Activated naive CD4-positive, alpha-beta T cell treated with anti-CD3 and anti-CD28 coated beads, Interleukin-2, amount 50 U/mL, for 24 hours (primary cell): Measurements from ENCODE around the gene SNUPN.
A peak's percentile ranks its signal among the peaks of the same experiment; 100 is the strongest.

Experiments used
- H3K27ac Mint-ChIP-seq: one replicate; pipeline ENCODE4 v1.8.0; 2021; ENCODE audit warnings: mild to moderate bottlenecking, mixed read lengths
- H3K27me3 Mint-ChIP-seq: one replicate; pipeline ENCODE4 v1.8.0; 2021; ENCODE audit warnings: mixed read lengths
- H3K36me3 Mint-ChIP-seq: one replicate; pipeline ENCODE4 v1.8.0; 2021; ENCODE audit warnings: mixed read lengths
- H3K4me1 Mint-ChIP-seq: one replicate; pipeline ENCODE4 v1.8.0; 2021; ENCODE audit warnings: mixed read lengths
- H3K4me3 Mint-ChIP-seq: one replicate; pipeline ENCODE4 v1.8.0; 2021; ENCODE audit warnings: mild to moderate bottlenecking, mixed read lengths
- H3K9me3 Mint-ChIP-seq: one replicate; pipeline ENCODE4 v1.8.0; 2021; ENCODE audit warnings: mixed read lengths

SNUPN gene

GRCh38 chr15:75659141-75659771 lies 33.7 kb upstream of the SNUPN start:
- Mint-ChIP-seq H3K4me3 (no peak overlapping the region), H3K27ac (no peak overlapping the region), H3K9me3 (no peaks in the 10 kb centered on the region), H3K27me3 (no peaks in the 10 kb centered on the region), H3K4me1 (no peaks in the 10 kb centered on the region), H3K36me3 (no peaks in the 10 kb centered on the region)

DNA sequence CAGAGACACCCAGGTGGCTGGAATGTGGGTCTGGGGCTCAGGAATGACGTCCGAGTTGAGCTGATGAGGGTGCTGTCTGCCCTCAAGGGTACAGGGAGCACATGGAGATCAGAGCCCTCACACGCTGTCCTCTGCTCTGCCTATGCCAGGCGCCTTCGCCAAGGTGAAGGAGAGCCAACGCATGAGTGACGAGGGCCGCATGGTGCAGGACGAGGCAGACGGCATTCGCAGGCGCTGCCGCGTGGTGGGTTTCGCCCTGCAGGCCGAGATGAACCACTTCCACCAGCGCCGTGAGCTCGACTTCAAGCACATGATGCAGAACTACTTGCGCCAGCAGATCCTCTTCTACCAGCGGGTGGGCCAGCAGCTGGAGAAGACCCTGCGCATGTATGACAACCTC lies 31.3 kb upstream of the SNUPN start:
- H3K9me3 Mint-ChIP-seq, result no peaks in the 10 kb centered on the region
- no peaks in the 10 kb centered on the region for H3K27me3 Mint-ChIP-seq
- H3K4me3 Mint-ChIP-seq, result no peak overlapping the region
- H3K27ac Mint-ChIP-seq, result no peak overlapping the region
- H3K4me1 Mint-ChIP-seq, result peaks cover 3% of the 10 kb centered on the region
- H3K36me3 Mint-ChIP-seq, result no peaks in the 10 kb centered on the region

DNA sequence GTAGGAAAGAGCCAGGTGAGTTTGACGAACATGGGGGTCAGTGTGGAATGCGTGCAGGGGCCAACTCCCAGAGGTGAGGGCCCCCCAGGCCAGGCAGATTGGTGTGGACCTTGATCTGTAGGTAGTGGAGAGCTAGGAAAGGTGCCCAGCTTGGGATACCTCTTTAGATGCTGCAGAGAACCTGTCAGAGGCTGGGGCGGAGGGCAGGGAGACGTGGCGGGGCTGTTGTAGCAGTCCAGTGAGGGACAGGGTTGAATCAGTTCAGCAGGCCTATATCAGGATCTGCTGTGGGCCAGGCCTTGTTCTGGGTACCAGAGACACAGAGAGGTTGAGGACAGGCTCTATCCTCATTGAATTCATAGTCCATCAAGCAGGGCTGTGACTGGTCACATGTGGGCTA lies 30.8 kb upstream of the SNUPN start:
- peaks cover 8% of the 10 kb centered on the region for H3K4me1 Mint-ChIP-seq
- no peaks in the 10 kb centered on the region for H3K9me3 Mint-ChIP-seq
- H3K27ac Mint-ChIP-seq, result no peak overlapping the region
- no peaks in the 10 kb centered on the region for H3K36me3 Mint-ChIP-seq
- no peak overlapping the region for H3K4me3 Mint-ChIP-seq
- no peaks in the 10 kb centered on the region for H3K27me3 Mint-ChIP-seq

DNA sequence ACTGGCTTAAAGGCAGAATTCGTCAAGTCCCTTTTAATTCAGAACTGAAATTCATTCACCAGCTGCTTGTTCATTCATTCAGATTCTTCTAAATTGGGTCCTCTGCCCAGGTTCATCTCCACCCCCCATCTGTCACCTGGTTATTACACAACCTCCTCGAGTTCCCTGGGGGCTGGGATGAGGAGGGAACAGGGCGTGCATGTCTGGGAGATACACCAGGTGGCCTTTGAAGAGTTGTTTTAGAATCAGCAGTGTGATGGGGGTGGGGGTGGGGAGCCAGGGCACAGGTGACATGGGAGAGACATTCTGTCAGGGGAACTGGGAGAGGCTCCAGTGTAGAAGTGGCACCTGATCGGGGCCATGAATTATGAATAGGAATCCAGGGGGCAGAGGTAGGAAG lies 30.4 kb upstream of the SNUPN start:
- Mint-ChIP-seq H3K4me1 (peaks cover 12% of the 10 kb centered on the region), H3K4me3 (no peak overlapping the region), H3K9me3 (no peaks in the 10 kb centered on the region), H3K27me3 (no peaks in the 10 kb centered on the region), H3K36me3 (no peaks in the 10 kb centered on the region), H3K27ac (no peak overlapping the region)

DNA sequence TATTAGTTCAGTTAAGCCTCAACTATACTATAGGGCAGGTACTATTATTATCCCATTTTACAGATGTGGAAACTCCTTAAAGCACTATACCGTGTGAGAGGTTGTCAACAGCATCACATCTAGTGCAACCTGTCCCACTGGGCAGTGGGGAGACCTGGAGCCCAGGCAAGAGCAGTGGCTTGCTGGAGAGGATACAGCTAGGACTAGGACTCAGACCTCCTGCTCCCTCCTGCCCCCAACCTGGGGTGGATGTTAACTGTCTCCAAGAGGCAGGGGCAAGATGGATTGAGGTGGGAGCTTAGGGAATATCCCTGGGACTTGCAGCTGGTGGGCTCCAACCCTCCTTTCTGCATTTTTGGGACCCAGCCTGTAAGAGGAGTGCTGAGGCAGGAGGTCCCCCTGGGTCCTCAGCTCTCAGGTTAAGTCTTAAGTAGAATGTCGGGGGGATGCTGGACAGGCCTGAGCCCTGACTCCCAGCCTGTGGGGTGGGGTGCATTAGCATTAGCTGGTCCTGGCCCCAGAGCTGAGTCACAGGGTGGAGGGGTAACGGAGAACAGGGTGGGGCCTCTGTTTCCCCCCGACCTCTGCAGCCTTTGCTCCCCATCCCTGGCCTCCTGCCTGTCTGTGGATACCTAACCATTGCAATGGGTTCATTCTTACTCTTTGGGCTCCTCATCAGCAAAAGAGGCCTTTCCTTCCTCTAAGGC lies 28.8 kb upstream of the SNUPN start:
- no peak overlapping the region for H3K4me3 Mint-ChIP-seq
- no peaks in the 10 kb centered on the region for H3K27me3 Mint-ChIP-seq
- H3K36me3 Mint-ChIP-seq, result no peaks in the 10 kb centered on the region
- no peak overlapping the region for H3K27ac Mint-ChIP-seq
- H3K9me3 Mint-ChIP-seq, result no peaks in the 10 kb centered on the region
- H3K4me1 Mint-ChIP-seq, result peaks cover 26% of the 10 kb centered on the region

GRCh38 chr15:75653347-75653913 lies 27.9 kb upstream of the SNUPN start:
- H3K27me3 Mint-ChIP-seq, result no peaks in the 10 kb centered on the region
- H3K36me3 Mint-ChIP-seq, result no peaks in the 10 kb centered on the region
- H3K4me3 Mint-ChIP-seq, result no peak overlapping the region
- H3K4me1 Mint-ChIP-seq, result peaks cover 26% of the 10 kb centered on the region
- no peaks in the 10 kb centered on the region for H3K9me3 Mint-ChIP-seq
- H3K27ac Mint-ChIP-seq, result peak overlapping the region; percentile 23

- H3K9me3 Mint-ChIP-seq, result no peaks in the 10 kb centered on the region
- no peaks in the 10 kb centered on the region for H3K27me3 Mint-ChIP-seq
- H3K27ac Mint-ChIP-seq, result peak overlapping the region; percentile 70
- H3K4me1 Mint-ChIP-seq, result peaks cover 28% of the 10 kb centered on the region
- no peaks in the 10 kb centered on the region for H3K36me3 Mint-ChIP-seq
- H3K4me3 Mint-ChIP-seq, result no peak overlapping the region
Observed at GRCh38 chr15:75651810-75652543, 26.5 kb upstream of the SNUPN start.

DNA sequence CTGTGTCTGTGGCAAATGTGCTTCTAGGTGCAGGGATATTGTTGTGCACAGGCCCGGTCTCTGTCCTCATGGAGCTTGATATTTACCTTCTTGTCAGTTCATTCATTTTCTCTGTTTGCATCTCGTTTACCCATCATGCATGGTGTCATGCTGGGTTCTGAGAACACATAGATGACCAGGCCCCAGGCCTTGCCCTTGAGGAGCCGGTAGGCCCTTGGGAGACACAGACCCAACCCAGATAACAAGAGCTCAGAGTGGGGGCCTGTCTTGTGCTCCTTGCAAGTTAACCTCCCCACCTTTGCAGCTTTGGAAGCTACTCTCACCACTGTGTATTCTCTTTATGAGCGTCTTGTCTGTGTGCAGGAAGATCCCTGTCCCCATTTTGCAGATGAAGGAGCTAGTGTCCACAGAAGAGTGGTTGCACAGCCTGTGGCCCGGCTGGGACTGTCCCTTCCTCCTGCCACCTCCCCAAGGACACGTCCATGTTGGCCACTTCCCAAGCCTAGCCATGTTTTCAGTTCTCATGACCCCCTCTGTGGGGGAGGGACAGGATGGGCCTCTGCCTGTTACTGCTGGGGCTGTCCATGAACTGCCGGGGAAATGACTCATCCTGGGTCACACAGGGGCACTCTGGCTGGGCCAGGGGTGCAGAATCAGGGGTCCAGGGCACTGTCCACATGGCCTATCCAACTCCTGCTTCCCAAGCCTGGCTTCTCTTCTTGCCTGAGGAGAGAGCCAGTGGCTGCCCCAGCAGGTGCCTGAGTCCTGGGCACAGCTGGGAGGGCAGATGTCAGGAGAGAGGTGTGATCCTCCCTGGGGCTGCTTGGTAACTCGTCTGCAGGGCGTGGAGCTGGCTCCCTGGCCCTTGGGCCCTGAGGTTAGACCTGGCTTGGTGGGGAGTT lies 25.6 kb upstream of the SNUPN start:
- H3K9me3 Mint-ChIP-seq, result no peaks in the 10 kb centered on the region
- no peaks in the 10 kb centered on the region for H3K36me3 Mint-ChIP-seq
- no peak overlapping the region for H3K4me3 Mint-ChIP-seq
- no peak overlapping the region for H3K27ac Mint-ChIP-seq
- peaks cover 36% of the 10 kb centered on the region for H3K4me1 Mint-ChIP-seq
- H3K27me3 Mint-ChIP-seq, result no peaks in the 10 kb centered on the region

DNA sequence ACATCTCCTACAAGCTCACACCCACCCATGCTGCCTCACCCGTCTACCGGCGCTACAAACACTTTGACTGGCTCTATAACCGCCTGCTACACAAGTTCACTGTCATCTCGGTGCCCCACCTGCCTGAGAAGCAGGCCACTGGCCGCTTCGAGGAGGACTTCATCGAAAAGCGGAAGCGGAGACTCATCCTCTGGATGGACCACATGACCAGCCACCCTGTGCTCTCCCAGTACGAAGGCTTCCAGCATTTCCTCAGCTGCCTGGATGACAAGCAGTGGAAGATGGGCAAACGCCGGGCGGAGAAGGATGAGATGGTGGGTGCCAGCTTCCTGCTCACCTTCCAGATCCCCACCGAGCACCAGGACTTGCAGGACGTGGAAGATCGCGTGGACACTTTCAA lies 24.3 kb upstream of the SNUPN start:
- H3K27ac Mint-ChIP-seq, result no peak overlapping the region

DNA sequence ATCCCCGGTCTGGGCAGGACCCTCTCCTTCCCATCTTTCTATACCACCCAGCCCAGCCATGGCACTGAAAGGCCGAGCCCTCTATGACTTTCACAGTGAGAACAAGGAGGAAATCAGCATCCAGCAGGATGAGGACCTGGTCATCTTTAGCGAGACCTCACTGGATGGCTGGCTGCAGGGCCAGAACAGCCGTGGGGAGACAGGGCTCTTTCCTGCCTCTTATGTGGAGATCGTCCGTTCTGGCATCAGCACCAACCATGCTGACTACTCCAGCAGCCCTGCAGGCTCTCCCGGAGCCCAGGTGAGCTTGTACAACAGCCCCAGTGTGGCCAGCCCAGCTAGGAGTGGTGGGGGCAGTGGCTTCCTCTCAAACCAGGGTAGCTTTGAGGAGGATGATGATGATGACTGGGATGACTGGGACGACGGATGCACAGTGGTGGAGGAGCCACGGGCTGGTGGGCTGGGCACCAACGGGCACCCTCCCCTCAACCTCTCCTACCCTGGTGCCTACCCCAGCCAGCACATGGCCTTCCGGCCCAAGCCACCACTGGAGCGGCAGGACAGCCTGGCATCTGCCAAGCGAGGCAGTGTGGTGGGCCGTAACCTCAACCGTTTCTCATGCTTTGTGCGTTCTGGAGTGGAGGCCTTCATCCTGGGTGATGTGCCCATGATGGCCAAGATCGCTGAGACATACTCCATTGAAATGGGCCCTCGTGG lies 23.7 kb upstream of the SNUPN start:
- peak overlapping the region; percentile 51 for H3K27ac Mint-ChIP-seq
- peaks cover 38% of the 10 kb centered on the region for H3K4me1 Mint-ChIP-seq
- peak overlapping the region; percentile 78 for H3K4me3 Mint-ChIP-seq

More for the DNA sequence above, 24.3 kb upstream of the SNUPN start:
- Mint-ChIP-seq H3K4me3 (peak overlapping the region; percentile 47), H3K9me3 (no peaks in the 10 kb centered on the region), H3K27me3 (no peaks in the 10 kb centered on the region), H3K4me1 (peaks cover 38% of the 10 kb centered on the region), H3K36me3 (no peaks in the 10 kb centered on the region)

DNA sequence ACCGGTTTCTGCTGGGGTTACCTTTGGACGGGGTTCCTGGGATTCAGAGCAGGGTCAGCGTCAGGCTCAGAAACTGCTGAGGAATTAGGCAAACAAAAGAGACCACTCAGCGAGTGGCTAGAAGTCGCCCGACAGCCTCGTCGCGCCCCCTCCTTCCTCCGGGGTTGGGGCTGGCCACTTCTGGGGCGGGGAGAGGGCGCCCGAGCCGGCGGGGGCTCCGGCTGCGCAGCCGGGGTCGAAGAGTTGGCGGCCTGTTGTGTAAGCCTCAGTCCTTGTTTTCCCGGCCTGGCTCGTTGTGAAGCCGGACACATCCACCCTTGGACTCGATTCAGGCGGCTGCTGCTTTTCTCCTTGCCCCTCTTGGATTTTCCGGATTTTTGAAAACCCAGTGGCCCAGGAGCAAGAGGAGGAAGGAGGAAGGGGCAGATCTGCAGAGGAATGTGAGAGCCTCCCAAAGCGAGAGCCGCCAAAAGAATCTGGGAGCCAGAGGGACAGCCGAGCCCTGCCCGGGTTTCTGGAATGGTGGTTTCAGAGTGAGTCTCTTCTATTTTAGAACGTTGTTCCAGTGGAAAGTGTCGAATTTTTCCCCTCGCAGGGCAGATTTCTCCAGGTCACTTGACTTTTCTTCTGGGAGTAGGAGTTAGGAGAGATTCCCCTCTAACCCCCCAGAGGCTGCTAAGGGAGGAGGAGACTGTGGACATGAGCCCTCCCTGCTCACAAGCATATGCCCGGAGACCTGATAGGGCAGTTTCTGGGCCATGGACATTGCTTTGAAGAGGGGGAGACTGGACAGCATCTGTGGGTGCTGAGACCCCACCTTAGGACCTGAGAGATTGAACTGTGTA lies 22.9 kb upstream of the SNUPN start:
- Mint-ChIP-seq H3K9me3 (no peaks in the 10 kb centered on the region), H3K27me3 (no peaks in the 10 kb centered on the region), H3K4me1 (peaks cover 38% of the 10 kb centered on the region), H3K4me3 (peak overlapping the region; percentile 78), H3K27ac (peak overlapping the region; percentile 51), H3K36me3 (no peaks in the 10 kb centered on the region)

More for the DNA sequence above, 23.7 kb upstream of the SNUPN start:
- Mint-ChIP-seq H3K36me3 (no peaks in the 10 kb centered on the region), H3K27me3 (no peaks in the 10 kb centered on the region), H3K9me3 (no peaks in the 10 kb centered on the region)

GRCh38 chr15:75647370-75648155 lies 22.0 kb upstream of the SNUPN start, which contains the start of gene SNX33:
Gene SNX33, plus strand, starts transcription at chr15:75647912. Its CDS starts 1,191 bp downstream, at chr15:75649103.
- Mint-ChIP-seq H3K36me3 (no peaks in the 10 kb centered on the region), H3K27me3 (no peaks in the 10 kb centered on the region), H3K27ac (peak within 1 kb of the TSS; percentile 65), H3K4me3 (peak within 1 kb of the TSS; percentile 88), H3K9me3 (no peaks in the 10 kb centered on the region), H3K4me1 (peaks cover 38% of the 10 kb centered on the region)

GRCh38 chr15:75646944-75647364 lies 21.4 kb upstream of the SNUPN start:
- Mint-ChIP-seq H3K4me1 (peaks cover 36% of the 10 kb centered on the region), H3K36me3 (no peaks in the 10 kb centered on the region), H3K4me3 (peak overlapping the region; percentile 88), H3K9me3 (no peaks in the 10 kb centered on the region), H3K27me3 (no peaks in the 10 kb centered on the region), H3K27ac (no peak overlapping the region)
